HepG2 (cell line): ENCODE measurements around the gene BAG3. TPM values are rescaled to one million over a fixed set of nuclear protein-coding genes. Genes with fewer than 3 reads are reported as not detected.

Experiments used
- ATAC-seq: fragments of 200-7000 bp; cut with Tn5 transposase; 3 replicates; pipeline ENCODE4 v1.9.1; 2020; ENCODE audit warnings: mild to moderate bottlenecking, moderate library complexity
- BruUV-seq: library from RNA; stranded (reverse); fragments of 400-500 nt; replicated peaks from 2 replicates; lab custom pipeline; 2021; lab: Mats Ljungman, UMichigan
- CTCF ChIA-PET: fragments of 300-600 bp; formaldehyde crosslinking; extraction: SDS; loops from one replicate; lab custom pipeline; 2021; ENCODE audit warnings: low total read pairs, inconsistent platforms, low intra/inter-chr PET ratio; lab: Yijun Ruan, JAX
- POLR2A ChIA-PET: fragments of 350-600 bp; sonication (Branson Sonifier 250); formaldehyde crosslinking; loops from one replicate; lab custom pipeline; 2020; ENCODE audit warnings: antibody characterized with exemption, inconsistent platforms; lab: Yijun Ruan, JAX
- DNase-seq: peaks from one replicate; pipeline ENCODE4 v3.0.0-alpha.2; 2015; ENCODE audit warnings: low spot score
- FAIRE-seq: peaks from 3 replicates; lab custom pipeline; 2011; peaks lifted over from hg19 to GRCh38; lab: Jason Lieb, UNC
- H2AFZ ChIP-seq: one replicate; pipeline ENCODE4 v1.6.1; 2011; ENCODE audit warnings: low read length, inconsistent platforms
- H3K27ac ChIP-seq: fragments of 300-600 bp; 3 replicates; pipeline ENCODE4 v1.8.0; 2011; ENCODE audit warnings: mixed run types, mild to moderate bottlenecking, mixed read lengths, low read length, inconsistent platforms; ENCODE audit not compliant: insufficient read depth; ENCODE audit errors: extremely low read length
- H3K27me3 ChIP-seq, 2 experiments: fragments of 200-600 bp in 1 of 2; 2 replicates in 1 of 2; 3 replicates in 1 of 2; pipeline versions ENCODE4 v1.6.0 to v1.8.0; 2011; ENCODE audit warnings: low read length in 2 of 2, mild to moderate bottlenecking in 2 of 2, moderate library complexity in 2 of 2, inconsistent platforms in 1 of 2; ENCODE audit not compliant: insufficient read depth in 2 of 2, control insufficient read depth in 1 of 2
- H3K36me3 ChIP-seq, 2 experiments: fragments of 200-600 bp in 1 of 2; replicated peaks in 1 of 2; 2 replicates in 1 of 2; 3 replicates in 1 of 2; pipeline versions ENCODE4 v1.5.1 to v1.8.0; 2011; ENCODE audit warnings: low read length in 2 of 2, inconsistent platforms in 1 of 2; ENCODE audit not compliant: insufficient read depth in 2 of 2, control insufficient read depth in 1 of 2
- H3K4me1 ChIP-seq: 2 replicates; pipeline ENCODE4 v1.5.1; 2012; ENCODE audit warnings: low read length, inconsistent platforms; ENCODE audit not compliant: insufficient read depth
- H3K4me2 ChIP-seq: 2 replicates; pipeline ENCODE4 v1.6.0; 2011; ENCODE audit warnings: low read depth, low read length, inconsistent platforms
- H3K4me3 ChIP-seq, 3 experiments: fragments of 200-600 bp in 1 of 3; sonication (generic), shearing (Covaris generic) in 1 of 3; replicated peaks in 1 of 3; 2 replicates each; pipeline ENCODE4 v1.5.1; 2011 to 2016; ENCODE audit warnings: low read length in 3 of 3, inconsistent platforms in 2 of 3, low read depth in 2 of 3, mild to moderate bottlenecking in 2 of 3, control low read depth in 1 of 3, mixed read lengths in 1 of 3; ENCODE audit not compliant: insufficient read depth in 1 of 3
- H3K79me2 ChIP-seq: one replicate; pipeline ENCODE4 v1.6.1; 2011; ENCODE audit warnings: low read length, inconsistent platforms; ENCODE audit not compliant: insufficient read depth
- H3K9ac ChIP-seq: 2 replicates; pipeline ENCODE4 v1.6.0; 2011; ENCODE audit warnings: mild to moderate bottlenecking, low read depth, low read length, inconsistent platforms; ENCODE audit not compliant: insufficient read depth
- H3K9me3 ChIP-seq: 2 replicates; pipeline ENCODE4 v1.5.1; 2012; ENCODE audit warnings: mild to moderate bottlenecking, low read length
- H4K20me1 ChIP-seq: 2 replicates; pipeline ENCODE4 v1.6.0; 2011; ENCODE audit warnings: inconsistent platforms, mild to moderate bottlenecking, low read length, moderate library complexity; ENCODE audit not compliant: insufficient read depth
- ATRX ChIP-seq: sonication (generic); formaldehyde crosslinking; IDR thresholded peaks from 2 replicates; pipeline ENCODE4 v1.4.0; 2020; ENCODE audit warnings: missing genetic modification reagents, borderline replicate concordance
- BCL6 ChIP-seq: IDR thresholded peaks from 2 replicates; pipeline ENCODE4 v1.6.1; 2016; ENCODE audit warnings: missing genetic modification reagents, missing compliant biosample characterization
- BORCS8-MEF2B ChIP-seq: sonication (generic); formaldehyde crosslinking; IDR thresholded peaks from 2 replicates; pipeline ENCODE4 v1.8.0; 2022; ENCODE audit warnings: mild to moderate bottlenecking, missing genetic modification reagents
- ESRRA ChIP-seq: sonication (generic); formaldehyde crosslinking; IDR thresholded peaks from 2 replicates; pipeline ENCODE4 v1.5.1; 2020; ENCODE audit warnings: mild to moderate bottlenecking, low read depth, missing genetic modification reagents
- FOXA3 ChIP-seq: IDR thresholded peaks from 2 replicates; pipeline ENCODE4 v1.6.1; 2016; ENCODE audit warnings: missing genetic modification reagents, missing compliant biosample characterization
- FOXP1 ChIP-seq, 2 experiments: fragments of 450-650 bp in 1 of 2; IDR thresholded peaks; 2 replicates each; pipeline ENCODE4 v1.6.1; 2017 to 2018; ENCODE audit warnings: antibody characterized with exemption in 1 of 2
- KDM3A ChIP-seq: IDR thresholded peaks from 2 replicates; pipeline ENCODE4 v1.6.1; 2018; ENCODE audit warnings: low read depth, missing compliant biosample characterization
- KLF9 ChIP-seq: IDR thresholded peaks from 2 replicates; pipeline ENCODE4 v1.6.1; 2016; ENCODE audit warnings: low read depth
- LCORL ChIP-seq, 2 experiments: fragments of 450-650 bp in 1 of 2; sonication (generic) in 1 of 2; formaldehyde crosslinking in 1 of 2; IDR thresholded peaks; 2 replicates each; pipeline versions ENCODE4 v1.5.0 to v1.6.1; 2017 to 2020; ENCODE audit warnings: antibody characterized with exemption in 1 of 2, missing genetic modification reagents in 1 of 2
- NR2F6 ChIP-seq, 2 experiments: IDR thresholded peaks; 2 replicates each; pipeline ENCODE4 v1.6.1; 2016; ENCODE audit warnings: antibody characterized with exemption in 1 of 2, mild to moderate bottlenecking in 1 of 2
- SAFB2 ChIP-seq: sonication (generic); formaldehyde crosslinking; IDR thresholded peaks from 2 replicates; pipeline ENCODE4 v1.5.1; 2020; ENCODE audit warnings: missing genetic modification reagents, low read depth, mild to moderate bottlenecking, borderline replicate concordance
- SCMH1 ChIP-seq: sonication (generic); formaldehyde crosslinking; IDR thresholded peaks from 2 replicates; pipeline ENCODE4 v1.9.0; 2021; ENCODE audit warnings: missing genetic modification reagents, mild to moderate bottlenecking, borderline replicate concordance
- SETDB1 ChIP-seq: sonication (generic); formaldehyde crosslinking; IDR thresholded peaks from 2 replicates; pipeline ENCODE4 v1.5.1; 2020; ENCODE audit warnings: missing genetic modification reagents, mild to moderate bottlenecking, borderline replicate concordance
- THYN1 ChIP-seq: sonication (generic); formaldehyde crosslinking; IDR thresholded peaks from 2 replicates; pipeline ENCODE4 v1.8.1; 2023; ENCODE audit warnings: low read depth, mild to moderate bottlenecking, moderate library complexity, missing genetic modification reagents, borderline replicate concordance
- ZBTB7B ChIP-seq: sonication (generic); formaldehyde crosslinking; IDR thresholded peaks from 2 replicates; pipeline ENCODE4 v1.4.0; 2020; ENCODE audit warnings: missing genetic modification reagents
- ZIK1 ChIP-seq: sonication (generic); formaldehyde crosslinking; IDR thresholded peaks from 2 replicates; pipeline ENCODE4 v1.5.0; 2020; ENCODE audit warnings: mild to moderate bottlenecking, low read depth, missing genetic modification reagents, borderline replicate concordance
- ZNF225 ChIP-seq: sonication (generic); formaldehyde crosslinking; IDR thresholded peaks from 2 replicates; pipeline ENCODE4 v1.4.0; 2020; ENCODE audit warnings: mild to moderate bottlenecking, missing genetic modification reagents
- ZNF24 ChIP-seq: fragments of 450-650 bp; IDR thresholded peaks from 2 replicates; pipeline ENCODE4 v1.6.1; 2017; ENCODE audit warnings: antibody characterized with exemption, mild to moderate bottlenecking
- ZNF563 ChIP-seq: sonication (generic); formaldehyde crosslinking; IDR thresholded peaks from 2 replicates; pipeline ENCODE4 v1.8.0; 2022; ENCODE audit warnings: mild to moderate bottlenecking, moderate library complexity, missing genetic modification reagents
- ZNF629 ChIP-seq: sonication (generic); formaldehyde crosslinking; conservative IDR thresholded peaks from 2 replicates; pipeline ENCODE4 v1.5.0; 2020; ENCODE audit warnings: missing genetic modification reagents
- WGBS: methylation state at CpG from one replicate; pipeline ENCODE4 v1.1.6; 2017; ENCODE audit warnings: low lambda C conversion rate; 5-methylcytosine and 5-hydroxymethylcytosine counted together
- in situ Hi-C: cut with HindIII; loops from 2 replicates; pipeline ENCODE4 v1.10.0; 2017; ENCODE audit warnings: low pct_unique_long_range_greater_than_20kb; ENCODE audit not compliant: extremely low pct_ligation_motif_present
- intact Hi-C: fragments of 100-400 bp; cut with micrococcal nuclease; formaldehyde crosslinking; loops from one replicate; pipeline ENCODE4 v1.10.0; 2022; ENCODE audit not compliant: unreplicated experiment
- polyA plus RNA-seq, 8 experiments: library from polyadenylated mRNA; depleted of rRNA in 3 of 8; stranded (reverse) in 7 of 8; unstranded in 1 of 8; fragments of >200 nt; fragmentation: Illumina TruSeq in 4 of 8; extraction: Trizol in 4 of 8; gene quantifications; 2 replicates each; pipeline versions ENCODE4 v1.2.1 to v1.2.3, GENCODE V29; 2011 to 2016; ENCODE audit warnings: low read depth in 4 of 8, missing spikeins in 1 of 8, mixed read lengths in 1 of 8; ENCODE audit not compliant: insufficient read depth in 1 of 8
- total RNA-seq, 5 experiments: library from RNA; depleted of rRNA; stranded (reverse); fragments of >200 nt; fragmentation: Illumina TruSeq; extraction: Trizol; gene quantifications; 2 replicates each; pipeline ENCODE4 v1.2.3, GENCODE V29; 2016; ENCODE audit warnings: low read depth in 1 of 5
- TF ChIP-seq, protein P1 (sequence below): sonication (generic); formaldehyde crosslinking; IDR thresholded peaks from 2 replicates; pipeline ENCODE4 v1.5.1; 2020; ENCODE audit warnings: missing genetic modification reagents, mild to moderate bottlenecking, borderline replicate concordance
- TF ChIP-seq, protein P2 (sequence below): sonication (generic); formaldehyde crosslinking; IDR thresholded peaks from 2 replicates; pipeline ENCODE4 v1.8.0; 2022; ENCODE audit warnings: mild to moderate bottlenecking, missing genetic modification reagents; ENCODE audit not compliant: insufficient replicate concordance

The BAG3 gene
- total and polyA plus RNA-seq, 2 of the 13 experiments (the other 11 are each of a cell fraction or from before 2014, with no cell fraction given) = 2.9 to 6.7 TPM

DNA sequence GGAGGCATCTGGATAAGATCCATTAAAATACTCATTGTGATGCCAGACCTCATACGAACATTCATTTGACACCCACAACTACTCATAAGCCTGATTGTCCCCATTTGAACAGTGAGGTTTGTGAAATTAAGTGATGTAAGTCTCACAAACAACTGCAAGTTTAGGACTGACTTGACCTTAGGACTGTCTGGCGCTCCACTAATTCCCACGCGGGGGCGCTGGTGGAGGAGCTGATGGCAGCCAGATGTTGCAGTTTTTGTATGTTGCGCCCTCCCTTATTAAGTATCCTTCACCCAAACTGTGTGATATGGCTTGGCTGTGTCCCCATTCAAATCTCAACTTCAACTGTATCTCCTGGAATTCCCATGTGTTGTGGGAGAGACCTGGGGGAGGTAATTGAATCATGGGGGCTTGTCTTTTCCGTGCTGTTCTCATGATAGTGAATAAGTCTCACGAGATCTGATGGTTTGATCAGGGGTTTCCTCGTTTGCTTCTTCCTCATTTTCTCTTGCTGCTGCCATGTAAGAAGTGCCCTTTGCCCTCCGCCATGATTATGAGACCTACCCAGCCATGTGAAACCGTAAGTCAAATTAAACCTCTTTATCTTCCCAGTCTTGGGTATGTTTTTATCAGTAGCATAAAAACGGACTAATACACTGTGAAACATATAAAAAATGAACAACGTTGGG lies 34.2 kb upstream of the BAG3 start:
- no peaks in the 10 kb centered on the region for H3K79me2 ChIP-seq
- H3K9ac ChIP-seq = no peak overlapping the region; the same call in 1 of the 2 replicates
- BruUV-seq = no TSS peak
- H2AFZ ChIP-seq = no peak overlapping the region
- no peak overlapping the region for H3K4me3 ChIP-seq
- peak; percentile 79 for ATAC-seq
- ChIA-PET CTCF (no interaction called here), POLR2A (interaction anchor here (0.9 to 1.2 kb wide), 4 partner anchors 20 to 70 kb away, joined by 3 to 4 read pairs (median 4); partner anchors contain the start of genes BAG3 and TIAL1)
- H3K9me3 ChIP-seq = no peaks in the 10 kb centered on the region
- intact Hi-C loops = loop anchor here (2.0 to 10.0 kb wide), 3 partner anchors 34 to 242 kb away; partner anchors contain the start of gene BAG3
- H3K27me3 ChIP-seq = peaks cover 0 to 3% of the 10 kb centered on the region in 2 experiments; a peak in 1 of 5 replicates
- H4K20me1 ChIP-seq = no peaks in the 10 kb centered on the region
- peak; percentile 76 for FAIRE-seq
- H3K4me2 ChIP-seq = peak overlapping the region; percentile 19; the same call in 1 of the 2 replicates
- H3K36me3 ChIP-seq = no peaks in the 10 kb centered on the region
- H3K27ac ChIP-seq = no peak overlapping the region
- 49% methylated on average over 8 of the region's 13 CpGs for WGBS
- DNase-seq = peak; percentile 50
- H3K4me1 ChIP-seq = peaks cover 52% of the 10 kb centered on the region
- in situ Hi-C loops = no loop called here
- no peak for TF ChIP-seq FOXP1 (IDR thresholded peaks at IDR 0.05)
- no peak for TF ChIP-seq FOXP1 (CRISPR knock-in tag; IDR thresholded peaks at IDR 0.05)
- no peak for TF ChIP-seq SCMH1
- no peak for TF ChIP-seq ZNF24
- TF ChIP-seq SETDB1 = no peak
- no peak for TF ChIP-seq ESRRA (CRISPR knock-in tag)
- TF ChIP-seq ZNF563 (CRISPR knock-in tag) = no peak
- no peak for TF ChIP-seq ATRX (CRISPR knock-in tag)
- TF ChIP-seq, protein P1, sequence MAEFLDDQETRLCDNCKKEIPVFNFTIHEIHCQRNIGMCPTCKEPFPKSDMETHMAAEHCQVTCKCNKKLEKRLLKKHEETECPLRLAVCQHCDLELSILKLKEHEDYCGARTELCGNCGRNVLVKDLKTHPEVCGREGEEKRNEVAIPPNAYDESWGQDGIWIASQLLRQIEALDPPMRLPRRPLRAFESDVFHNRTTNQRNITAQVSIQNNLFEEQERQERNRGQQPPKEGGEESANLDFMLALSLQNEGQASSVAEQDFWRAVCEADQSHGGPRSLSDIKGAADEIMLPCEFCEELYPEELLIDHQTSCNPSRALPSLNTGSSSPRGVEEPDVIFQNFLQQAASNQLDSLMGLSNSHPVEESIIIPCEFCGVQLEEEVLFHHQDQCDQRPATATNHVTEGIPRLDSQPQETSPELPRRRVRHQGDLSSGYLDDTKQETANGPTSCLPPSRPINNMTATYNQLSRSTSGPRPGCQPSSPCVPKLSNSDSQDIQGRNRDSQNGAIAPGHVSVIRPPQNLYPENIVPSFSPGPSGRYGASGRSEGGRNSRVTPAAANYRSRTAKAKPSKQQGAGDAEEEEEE (CRISPR knock-in tag) = no peak
- TF ChIP-seq KLF9 (CRISPR knock-in tag) = no peak
- TF ChIP-seq ZNF225 = no peak
- peak; percentile 31; the same call in 1 of the 2 replicates for TF ChIP-seq NR2F6 (IDR thresholded peaks at IDR 0.05)
- peak; percentile 32; the same call in 1 of the 2 replicates for TF ChIP-seq NR2F6 (CRISPR knock-in tag; IDR thresholded peaks at IDR 0.05)
- no peak for TF ChIP-seq KDM3A
- no peak for TF ChIP-seq SAFB2 (CRISPR knock-in tag)
- no peak for TF ChIP-seq ZNF629 (CRISPR knock-in tag)
- no peak for TF ChIP-seq THYN1 (CRISPR knock-in tag)
- no peak for TF ChIP-seq FOXA3 (CRISPR knock-in tag)
- no peak for TF ChIP-seq ZBTB7B (CRISPR knock-in tag)
- no peak for TF ChIP-seq BORCS8-MEF2B
- TF ChIP-seq LCORL (IDR thresholded peaks at IDR 0.05) = no peak
- TF ChIP-seq LCORL (CRISPR knock-in tag; IDR thresholded peaks at IDR 0.05) = no peak
- TF ChIP-seq, protein P2, sequence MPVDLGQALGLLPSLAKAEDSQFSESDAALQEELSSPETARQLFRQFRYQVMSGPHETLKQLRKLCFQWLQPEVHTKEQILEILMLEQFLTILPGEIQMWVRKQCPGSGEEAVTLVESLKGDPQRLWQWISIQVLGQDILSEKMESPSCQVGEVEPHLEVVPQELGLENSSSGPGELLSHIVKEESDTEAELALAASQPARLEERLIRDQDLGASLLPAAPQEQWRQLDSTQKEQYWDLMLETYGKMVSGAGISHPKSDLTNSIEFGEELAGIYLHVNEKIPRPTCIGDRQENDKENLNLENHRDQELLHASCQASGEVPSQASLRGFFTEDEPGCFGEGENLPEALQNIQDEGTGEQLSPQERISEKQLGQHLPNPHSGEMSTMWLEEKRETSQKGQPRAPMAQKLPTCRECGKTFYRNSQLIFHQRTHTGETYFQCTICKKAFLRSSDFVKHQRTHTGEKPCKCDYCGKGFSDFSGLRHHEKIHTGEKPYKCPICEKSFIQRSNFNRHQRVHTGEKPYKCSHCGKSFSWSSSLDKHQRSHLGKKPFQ = no peak
- no peak for TF ChIP-seq BCL6 (CRISPR knock-in tag)
- TF ChIP-seq ZIK1 (CRISPR knock-in tag) = no peak
